NCI-H446 treated with DMSO at 0.1 percent for 48 hours (cell line): ENCODE measurements around the gene ITPKB.

Source experiments
- DNase-seq: peaks from one replicate; lab custom pipeline; 2025; lab: John Stamatoyannopoulos, UW

ITPKB gene

DNA sequence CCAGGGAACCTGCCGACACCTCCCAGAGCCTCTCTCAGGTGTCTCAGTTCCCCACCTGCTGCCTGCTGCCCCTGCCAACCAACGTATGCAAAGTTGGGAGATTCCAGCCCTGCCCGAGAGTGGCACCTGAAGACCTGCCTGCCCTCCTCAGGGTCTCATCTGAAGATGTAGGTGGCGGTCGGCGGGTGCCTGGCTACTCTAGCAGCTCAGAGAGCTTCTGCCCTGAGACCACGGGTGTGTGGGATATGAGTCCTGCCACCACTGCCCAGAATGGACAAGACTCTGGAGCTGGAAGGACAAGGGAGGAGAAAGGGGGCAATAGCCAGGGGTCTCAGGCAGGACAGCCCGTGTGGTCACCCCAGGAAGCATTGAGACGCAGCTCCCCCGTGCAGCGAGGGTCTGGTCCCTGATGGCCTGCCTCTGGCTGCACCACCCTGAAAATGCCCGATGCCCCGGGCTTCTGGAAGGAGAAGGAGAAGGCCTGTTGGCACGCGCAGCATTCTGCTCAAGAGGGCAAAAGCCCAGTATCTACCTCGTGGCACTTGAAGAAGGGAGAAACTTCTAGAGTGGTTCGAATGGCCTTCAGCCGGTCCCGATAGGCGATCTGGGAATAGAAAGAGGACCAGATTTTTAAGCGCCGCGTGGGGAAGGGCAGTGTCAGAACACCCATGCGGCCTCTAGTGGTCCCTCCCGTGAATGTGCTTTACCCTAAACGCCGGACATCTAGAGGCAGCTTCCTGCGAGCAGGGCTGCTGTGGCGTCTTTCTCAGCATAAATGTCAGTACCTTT is 101.7 kb downstream of the ITPKB start:
- no peak for DNase-seq

DNA sequence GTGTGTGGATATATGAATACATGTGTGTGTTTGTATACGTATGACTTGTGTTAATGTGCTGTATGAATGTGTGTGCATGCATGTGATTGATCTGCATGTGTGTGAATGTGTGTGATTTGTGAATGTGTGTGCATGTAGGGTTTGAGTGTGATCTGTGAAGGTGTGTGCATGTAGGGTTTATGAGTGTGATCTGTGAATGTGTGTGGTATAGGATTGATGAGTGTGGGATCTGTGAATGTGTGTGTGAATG is 102.3 kb downstream of the ITPKB start:
- no peak for DNase-seq

DNA sequence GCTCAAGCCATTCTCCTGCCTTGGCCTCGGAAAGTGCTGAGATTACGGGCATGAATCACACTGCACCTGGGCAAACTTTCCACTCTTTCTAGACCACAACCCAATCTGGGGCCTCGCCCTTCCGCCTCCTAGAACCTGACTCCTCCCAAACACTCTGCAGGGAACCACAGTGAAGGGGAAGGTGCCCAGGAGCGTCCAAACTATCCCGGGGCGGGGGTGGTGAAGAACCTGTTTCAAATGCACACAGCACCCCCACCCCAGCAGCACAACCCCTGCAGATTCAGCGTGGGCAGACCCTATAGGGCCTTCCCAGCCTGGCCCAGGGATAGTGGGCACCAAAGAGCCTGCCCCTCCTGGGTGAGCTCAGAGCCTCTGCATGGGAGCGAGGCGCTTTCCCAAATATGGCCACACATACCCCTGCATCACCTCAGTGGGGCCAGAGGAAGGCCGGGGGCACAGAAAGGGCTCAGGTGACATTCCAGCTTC is 103.6 kb downstream of the ITPKB start:
- no peak for DNase-seq

DNA sequence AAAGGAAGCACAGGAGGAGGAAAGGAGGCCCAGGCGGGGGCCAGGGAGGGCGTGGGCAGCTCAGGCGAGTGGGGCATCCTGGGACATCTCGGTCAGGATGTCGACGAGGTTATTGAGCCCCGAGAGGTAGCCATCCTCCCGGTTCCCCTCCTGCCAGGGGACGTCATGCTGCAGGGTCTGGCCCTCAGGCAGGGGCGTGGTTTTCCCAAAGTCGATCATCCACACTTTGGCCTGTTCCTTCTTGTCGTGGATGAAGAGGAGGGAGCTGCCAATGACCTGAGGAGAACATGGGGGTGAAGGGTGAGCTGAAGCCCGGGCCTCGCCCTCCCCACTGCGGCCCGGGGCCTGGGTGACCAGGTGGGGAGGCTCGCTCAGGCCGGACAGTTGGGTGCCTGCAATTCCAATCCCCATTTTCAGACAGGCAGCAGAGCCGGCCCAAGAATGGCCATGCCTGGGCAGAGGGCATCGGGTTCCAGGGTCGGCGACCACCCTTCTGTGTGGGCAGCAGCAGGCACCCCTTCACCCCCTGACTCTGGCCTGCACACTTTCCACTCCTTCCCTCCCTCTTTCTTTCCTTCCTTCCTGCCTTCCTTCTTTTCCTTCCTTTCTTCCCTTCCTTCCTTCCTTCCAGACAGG is 104.4 kb downstream of the ITPKB start:
- no peak for DNase-seq

DNA sequence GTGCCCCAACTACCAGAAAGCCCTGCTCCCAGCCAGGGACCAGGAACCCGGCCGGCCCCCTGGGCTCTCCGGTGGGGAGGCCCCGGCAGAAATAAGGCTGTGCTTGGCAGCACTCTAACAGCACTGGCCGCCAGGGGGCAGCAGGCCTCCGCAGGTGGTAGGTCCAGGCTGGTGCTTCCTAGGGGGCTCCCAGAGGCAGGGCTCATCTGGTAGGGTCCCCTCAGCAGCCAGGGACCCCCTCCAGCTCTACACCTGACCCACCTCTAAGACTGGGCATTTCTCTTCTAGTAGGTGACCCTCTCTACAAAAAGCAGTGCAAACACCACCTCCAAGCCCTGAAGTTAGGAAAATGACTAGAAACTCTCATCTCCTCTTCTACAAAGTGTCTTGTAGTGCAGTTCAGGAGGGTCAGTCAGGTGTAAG is 104.9 kb downstream of the ITPKB start:
- DNase-seq = no peak

DNA sequence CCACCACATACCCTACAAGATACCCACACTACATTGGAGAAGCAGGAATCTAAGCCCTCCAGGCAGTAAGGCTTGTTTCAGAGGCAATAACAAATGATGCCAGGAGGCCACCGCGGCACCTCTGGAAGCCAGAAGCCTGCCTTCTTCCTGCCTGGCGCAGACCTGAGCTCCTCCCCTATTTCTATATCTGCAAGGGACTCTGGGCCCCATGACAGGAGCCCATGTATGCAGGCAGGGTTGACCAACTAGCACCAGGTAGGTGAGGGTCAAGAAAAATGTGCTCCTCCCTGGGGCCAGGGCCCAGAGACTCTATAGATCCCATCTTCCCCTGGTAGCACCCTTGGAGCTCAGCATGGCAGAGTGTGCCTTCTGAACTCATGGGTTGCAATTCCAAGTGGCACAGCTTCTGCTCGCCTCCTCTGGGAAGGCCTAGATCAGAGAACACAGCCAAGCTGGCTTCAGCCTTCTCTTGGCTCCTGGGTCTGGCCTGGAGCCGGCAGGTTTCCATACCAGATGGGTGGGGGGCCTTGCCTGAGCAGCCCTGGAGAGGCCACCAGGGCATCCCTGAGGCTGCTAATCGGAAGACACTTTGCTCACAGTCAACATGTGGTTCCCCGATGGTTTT is 105.4 kb downstream of the ITPKB start:
- peak; percentile 85 for DNase-seq

DNA sequence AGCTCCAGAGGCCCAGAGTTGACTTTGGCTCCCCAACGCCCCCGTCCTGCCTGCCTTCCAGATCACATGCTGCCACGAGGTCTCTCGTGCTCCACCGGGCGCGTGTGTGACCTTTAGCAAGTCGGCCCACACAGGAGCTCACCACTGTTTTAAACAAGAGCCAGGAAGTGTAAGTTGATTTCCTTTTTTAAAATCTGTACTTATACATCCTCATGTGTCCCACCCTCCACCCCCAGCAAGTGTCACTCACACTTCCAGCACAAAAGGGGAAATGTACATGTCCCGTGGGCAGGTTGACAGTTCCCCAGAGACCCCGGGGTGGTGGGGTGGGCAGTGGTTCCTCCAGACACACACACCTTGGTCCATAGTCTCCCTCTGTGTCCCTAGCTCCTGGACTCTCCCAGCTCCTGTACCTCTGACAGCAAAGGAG is 106.1 kb downstream of the ITPKB start:
- DNase-seq = no peak

DNA sequence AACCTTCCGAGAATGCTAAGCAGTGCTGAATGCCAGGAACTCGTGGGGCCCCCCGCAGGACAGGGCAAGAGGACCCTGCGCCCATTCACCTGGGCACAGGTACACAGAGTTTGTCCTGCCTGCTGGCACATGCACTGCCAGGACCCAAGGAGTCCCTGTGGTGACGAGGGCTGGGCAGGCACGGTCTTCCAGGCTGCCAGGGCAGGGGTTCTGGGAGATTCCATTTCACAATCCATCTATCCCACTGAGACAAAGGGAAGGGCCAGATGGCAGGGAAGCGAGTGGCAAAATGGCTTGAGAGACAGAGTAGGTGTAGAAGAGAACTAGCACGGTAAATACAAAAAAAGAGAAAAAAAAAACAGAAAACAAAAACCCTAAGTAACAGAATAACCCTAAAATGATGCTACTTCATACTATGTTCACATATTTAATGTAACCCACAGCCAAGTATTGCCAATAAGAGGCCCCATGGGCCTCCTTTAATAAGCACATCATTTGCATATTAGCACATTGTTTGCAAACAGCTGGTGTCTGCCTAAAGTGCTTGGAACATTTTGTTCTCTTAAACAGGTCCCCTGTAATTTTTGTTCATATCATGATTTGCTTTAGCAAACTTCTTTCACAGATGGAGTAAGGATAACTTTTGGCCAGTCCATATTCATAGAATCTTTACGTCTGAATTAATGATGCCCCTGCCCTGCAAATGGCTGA is 106.8 kb downstream of the ITPKB start:
- DNase-seq = peak; percentile 13

DNA sequence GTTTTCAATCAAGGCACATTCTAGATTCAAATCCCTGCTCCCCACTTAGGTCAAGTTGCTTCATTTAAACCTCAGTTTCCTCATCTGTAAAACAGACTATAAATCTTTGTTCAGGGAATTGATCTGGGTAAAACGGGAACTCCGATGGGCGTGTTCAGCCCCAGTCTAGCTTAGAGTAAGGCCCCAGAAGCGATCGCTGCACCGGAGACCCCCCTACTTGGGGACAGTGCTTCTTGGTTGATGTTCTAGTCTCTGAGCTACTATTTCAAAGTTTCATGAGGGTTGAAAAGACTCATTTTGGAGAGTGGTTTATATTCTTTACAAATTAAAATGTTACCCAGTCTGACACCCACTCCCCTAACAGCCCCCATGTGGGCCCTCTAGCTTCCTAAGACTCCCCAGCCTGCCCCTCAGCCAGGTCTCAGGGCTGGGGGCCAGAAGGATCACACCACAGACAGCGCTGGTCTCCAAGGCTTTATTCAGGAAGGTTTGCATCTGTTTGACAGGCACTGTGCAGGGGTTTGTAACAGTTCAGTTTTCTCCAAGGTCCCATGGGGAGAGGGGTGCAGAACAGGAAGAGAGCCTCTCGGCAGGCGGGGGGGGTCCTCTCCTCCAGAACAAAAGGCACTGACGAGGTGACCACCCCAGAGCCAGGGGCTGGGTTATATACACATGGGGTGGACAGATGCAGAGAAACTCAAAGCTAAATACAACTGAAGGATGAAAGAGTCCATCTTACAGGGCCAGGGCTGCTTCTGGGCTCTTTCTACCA is 107.7 kb downstream of the ITPKB start:
- no peak for DNase-seq

DNA sequence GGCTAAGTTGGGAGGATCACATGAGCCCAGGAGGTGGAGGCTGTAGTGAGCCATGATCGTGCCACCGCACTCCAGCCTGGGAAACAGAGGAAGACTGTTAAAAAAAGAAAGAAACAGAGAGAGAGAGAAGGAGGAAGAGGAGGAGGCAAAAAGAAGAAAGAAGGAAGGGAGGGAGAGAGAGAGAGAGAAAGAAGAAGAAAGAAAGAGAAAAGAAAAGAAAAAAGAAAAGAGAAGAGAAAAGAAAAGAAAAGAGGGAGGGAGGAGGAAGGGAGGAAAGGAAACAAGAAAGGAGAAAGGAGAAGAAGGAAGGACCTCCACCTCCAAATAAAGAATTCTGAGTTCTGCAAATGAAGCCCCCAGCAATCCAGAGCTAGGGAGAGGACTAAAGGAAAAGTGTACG is 108.5 kb downstream of the ITPKB start:
- no peak for DNase-seq

DNA sequence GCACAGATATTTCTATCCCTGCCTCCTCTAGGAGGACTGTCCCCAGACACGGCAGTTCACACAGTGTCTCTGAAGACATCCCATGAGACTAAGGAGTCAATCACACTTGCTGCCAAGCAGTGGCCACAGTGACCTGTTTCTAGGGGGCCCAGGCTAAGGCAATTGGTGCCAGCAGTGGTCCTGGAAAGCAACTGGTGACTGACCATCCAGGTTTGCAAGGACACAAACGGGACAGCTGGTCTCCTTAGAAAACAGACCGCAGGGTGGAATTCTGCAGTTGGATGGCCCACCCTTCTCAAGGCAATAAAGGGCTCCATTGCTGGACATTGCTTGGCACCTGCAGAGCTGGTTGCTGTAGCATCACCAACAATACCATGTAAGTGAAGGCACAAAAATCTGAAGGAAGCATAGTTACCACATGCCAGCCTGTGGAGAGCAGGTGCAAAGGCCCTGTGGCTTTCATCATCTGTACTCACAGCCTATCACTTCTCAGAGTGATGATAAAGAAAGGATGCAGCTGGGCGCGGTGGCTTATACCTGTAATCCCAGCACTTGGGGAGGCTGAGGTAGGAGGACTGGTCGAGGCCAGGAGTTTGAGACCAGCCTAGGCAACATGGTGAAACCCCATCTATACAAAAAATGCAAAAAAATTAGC is 109.1 kb downstream of the ITPKB start:
- no peak for DNase-seq

DNA sequence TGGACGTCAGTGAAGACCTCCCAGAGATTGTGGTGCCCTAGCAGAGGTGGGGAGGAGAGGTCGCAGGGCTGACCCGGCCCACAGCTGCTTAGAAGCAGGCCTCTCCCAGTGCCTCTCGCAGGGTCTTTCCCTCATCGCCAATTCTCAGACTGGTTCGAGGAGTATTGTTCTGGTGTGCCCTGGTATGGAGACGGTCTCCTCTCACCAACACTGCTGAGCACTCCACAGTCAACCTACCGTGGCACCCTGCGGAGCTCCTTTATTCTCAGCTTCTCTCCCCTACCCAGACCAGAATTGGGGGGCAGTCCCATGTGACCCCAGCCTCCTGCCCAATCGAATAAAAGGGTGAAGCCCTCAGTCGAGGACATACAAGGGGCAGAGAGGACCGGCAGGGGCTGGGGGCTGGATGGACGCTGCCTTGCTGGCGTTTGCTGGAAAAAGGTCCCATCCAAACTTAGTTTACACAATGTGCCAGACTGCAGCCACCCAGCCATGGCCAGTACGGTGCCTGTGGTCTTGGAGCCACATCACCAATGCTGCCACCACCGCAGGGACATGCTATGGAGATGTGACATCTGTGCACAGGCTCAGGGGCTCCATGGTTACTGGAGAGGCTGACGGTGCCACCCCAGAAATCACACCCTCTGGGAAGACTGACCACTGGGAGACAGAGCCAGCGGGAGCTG is 109.7 kb downstream of the ITPKB start:
- DNase-seq = no peak

DNA sequence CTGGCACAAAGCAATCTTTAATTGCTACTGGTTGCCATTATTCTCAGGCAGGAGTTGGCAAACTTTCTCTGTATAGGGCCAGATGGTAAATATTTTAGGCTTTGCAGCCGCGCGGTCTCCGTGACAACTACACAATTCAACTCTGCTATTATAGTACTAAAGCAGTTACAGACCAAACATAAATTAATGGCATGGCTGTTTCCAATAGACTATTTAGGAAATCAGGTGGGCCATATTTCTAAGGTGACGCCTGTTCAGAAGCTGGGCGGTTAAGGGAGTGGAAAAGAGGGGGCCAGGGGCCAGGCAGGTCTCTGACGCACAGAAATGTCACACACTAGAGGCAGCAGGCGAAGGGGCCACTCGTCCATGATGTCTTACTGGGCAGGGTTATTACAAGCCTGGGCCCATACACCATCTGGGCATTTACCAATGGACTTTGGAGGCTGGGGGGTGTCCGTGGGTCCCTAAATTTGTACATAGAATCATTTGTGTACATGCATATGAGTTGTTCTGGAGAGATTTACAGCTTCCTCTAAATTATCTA is 110.4 kb downstream of the ITPKB start:
- DNase-seq = peak; percentile 78

DNA sequence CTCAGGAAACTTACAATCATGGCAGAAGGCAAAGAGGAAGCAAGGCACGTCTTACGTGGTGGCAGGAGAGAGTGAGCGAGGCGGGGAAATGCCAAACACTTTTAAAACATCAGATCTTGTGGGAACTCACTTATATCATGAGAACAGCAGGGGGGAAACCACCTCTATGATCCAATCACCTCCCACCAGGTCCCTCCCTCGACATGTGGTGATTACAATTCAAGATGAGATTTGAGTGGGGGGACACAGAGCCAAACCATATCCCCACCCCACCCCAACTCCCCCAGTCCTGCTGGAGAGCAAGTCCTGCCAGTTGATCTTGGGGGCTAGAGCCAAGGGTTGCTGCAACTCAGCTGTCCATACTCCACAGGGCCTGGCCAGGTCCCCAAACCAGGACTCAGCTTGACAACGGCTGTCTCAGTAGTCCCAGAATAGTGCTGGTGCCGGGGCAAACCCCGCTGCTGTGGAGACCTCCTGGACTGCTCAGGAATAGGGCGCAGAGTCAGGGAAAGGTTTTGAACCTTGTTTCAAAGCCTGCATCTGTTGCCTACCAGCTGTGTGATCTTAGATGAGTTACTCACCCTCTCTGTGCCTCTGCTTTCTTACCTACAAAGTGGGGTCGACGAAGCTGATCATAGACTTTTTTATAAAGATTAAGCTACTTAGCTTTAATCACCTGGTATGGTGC is 111.0 kb downstream of the ITPKB start:
- no peak for DNase-seq

DNA sequence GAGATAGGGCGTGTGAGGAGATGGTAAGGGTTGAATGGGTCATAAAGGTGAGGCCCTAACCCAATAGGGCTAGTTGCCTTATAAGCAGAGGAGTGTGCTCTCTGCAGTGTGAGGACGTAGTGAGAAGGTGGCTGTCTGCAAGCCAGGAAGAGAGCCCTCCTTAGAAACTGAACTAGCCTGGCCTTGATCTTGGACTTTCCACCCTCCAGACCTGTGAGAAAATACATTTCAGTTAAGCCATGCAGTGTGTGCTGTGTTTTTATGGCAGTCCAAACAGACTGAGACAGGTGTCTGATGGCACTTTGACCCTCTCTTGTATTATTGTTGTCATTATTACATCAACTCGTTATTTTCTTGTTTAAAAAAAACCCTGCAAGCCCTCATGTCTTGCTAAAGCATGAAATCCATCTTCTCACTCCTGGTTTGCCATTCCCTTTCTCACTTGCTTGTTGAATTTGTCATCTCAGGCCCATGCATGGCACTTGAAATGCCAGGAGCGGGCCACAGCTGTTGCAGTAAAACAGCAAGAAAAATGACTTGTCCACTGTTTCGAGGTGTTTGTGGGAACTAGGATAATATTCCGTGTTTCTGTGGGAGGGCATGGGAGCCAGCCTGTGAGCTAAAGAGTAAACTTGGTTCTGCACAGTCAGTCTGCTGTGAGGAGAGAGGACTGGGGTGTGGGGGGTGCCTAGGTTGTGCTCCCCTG is 111.9 kb downstream of the ITPKB start:
- DNase-seq = no peak

DNA sequence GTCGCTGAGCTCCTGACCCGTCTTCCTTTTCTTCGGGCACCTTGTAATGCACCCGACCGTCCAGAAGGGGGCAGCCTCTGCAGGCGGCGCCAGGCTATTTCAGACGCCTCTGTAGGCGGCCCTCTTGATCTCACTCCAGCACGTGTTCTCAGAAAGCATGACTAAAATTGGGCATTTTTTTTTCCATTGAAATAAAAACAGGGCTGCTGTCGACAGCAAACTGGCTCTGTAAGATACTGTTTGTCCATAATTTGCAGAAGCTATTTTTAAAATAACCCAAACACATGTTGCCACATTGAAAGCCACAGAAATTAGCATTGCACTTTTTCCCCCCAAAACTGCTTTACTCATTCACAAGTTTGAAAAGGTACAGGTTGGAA is 112.5 kb downstream of the ITPKB start:
- peak; percentile 16 for DNase-seq

DNA sequence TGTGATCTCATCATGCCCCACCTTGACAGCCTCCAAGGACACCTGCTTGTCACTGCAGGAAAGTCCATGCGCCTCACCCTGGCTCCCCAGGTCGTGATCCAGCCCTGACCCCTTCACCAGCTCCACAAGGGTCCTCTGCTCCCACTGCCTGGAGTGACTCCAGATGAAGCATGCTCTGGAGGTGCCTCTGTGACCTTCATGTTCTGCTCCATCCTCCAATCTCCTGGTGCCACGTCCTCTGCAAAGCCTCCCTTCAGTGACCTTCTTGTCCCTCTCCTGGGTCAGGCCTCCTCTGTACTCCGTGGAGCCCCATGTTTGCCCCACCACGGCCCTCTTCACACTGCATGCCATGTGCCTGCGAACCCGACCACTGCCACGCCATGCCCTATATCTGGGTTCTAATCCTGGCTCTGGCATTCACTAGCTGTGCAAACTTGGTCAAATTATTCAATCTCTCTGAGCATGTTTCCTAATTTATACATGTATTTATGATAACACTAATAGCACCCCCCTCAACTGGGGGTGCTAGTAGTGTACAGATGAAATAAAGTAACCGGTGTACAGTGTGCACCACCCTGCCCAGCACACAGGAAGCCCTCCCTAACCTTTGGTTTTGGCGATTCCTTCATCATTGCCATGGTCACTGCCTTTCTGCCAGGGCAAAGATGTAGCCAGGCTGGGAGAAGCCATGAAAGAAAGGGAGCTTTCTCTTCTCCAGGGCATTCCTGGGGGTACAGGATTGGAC is 113.1 kb downstream of the ITPKB start:
- no peak for DNase-seq

DNA sequence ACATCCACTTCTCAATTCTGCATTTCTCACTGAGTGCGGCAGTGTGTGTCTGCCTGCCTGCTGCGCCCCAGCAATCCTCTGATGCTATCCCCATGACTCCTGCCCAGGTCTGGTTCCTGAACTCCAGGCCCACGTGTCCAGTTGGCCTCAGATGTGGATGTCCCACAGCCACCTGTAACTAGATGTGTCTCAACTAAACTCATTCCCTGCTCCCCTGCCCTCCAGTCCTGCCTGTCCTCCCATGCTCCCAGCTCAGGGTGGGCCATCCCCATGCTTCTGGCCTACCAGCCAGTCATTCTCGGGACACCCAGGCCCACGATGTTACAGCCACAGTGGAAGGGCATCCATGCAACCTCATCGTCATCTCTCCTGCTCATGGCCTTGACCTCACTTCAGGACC is 113.8 kb downstream of the ITPKB start:
- no peak for DNase-seq

DNA sequence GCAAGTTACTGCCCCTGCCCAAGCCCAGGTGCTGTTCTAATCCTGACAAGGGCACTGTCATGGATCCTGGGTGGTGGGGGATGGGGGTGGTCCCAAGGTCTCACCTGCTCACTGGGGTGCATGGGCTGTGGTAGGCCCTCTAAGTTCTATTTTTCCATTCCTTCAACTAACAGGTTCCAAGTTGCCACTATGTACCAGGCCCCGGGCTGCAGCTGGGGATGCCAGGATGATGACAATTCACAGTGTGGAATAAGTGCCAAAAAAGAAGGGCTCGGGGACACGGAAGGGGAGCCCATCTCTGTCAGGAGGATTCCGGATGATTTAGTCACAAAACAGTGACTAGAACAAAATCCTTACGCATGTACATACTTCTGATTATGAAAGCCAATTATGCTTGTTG is 114.6 kb downstream of the ITPKB start:
- DNase-seq = no peak
